ENCODE data around the gene GNG7.

Gene GNG7

DNA sequence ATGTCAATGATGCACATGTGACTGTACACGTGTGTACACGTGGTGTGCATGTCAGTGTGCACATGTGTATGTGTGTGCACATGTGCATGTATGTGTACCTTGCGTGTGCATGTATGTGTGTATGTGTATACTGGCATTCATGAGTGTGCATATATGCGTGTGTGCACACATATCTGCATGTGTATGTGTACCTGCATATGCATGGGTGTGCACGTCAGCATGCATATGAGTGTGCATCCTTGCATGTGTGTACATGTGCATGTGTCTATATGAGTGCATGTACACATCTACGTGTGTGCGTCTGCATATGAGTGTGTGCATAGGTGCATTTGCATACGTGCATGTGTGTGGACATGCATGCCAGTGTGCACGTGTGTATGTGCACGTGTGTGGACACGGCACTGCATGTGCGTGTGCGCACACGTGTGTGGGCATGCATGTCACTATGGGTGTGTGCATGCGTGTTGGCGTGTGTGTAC lies 178.1 kb downstream of the GNG7 start:
- TF ChIP-seq ZFP3 (CRISPR knock-in tag; IDR thresholded peaks at IDR 0.05) (no peak), ZNF70 (CRISPR knock-in tag; IDR thresholded peaks at IDR 0.05) (no peak), TOX (CRISPR knock-in tag; IDR thresholded peaks at IDR 0.05; ENCODE audit: borderline replicate concordance) (no peak), ISL1 (CRISPR knock-in tag; IDR thresholded peaks at IDR 0.05) (no peak), BACH2 (CRISPR knock-in tag; IDR thresholded peaks at IDR 0.05; ENCODE audit: borderline replicate concordance) (no peak), PPARA (CRISPR knock-in tag; IDR thresholded peaks at IDR 0.05; ENCODE audit: borderline replicate concordance) (no peak), PATZ1 (CRISPR knock-in tag; IDR thresholded peaks at IDR 0.05; ENCODE audit: borderline replicate concordance) (no peak), OSR1 (CRISPR knock-in tag; IDR thresholded peaks at IDR 0.05) (no peak)
- TF ChIP-seq, protein P1, sequence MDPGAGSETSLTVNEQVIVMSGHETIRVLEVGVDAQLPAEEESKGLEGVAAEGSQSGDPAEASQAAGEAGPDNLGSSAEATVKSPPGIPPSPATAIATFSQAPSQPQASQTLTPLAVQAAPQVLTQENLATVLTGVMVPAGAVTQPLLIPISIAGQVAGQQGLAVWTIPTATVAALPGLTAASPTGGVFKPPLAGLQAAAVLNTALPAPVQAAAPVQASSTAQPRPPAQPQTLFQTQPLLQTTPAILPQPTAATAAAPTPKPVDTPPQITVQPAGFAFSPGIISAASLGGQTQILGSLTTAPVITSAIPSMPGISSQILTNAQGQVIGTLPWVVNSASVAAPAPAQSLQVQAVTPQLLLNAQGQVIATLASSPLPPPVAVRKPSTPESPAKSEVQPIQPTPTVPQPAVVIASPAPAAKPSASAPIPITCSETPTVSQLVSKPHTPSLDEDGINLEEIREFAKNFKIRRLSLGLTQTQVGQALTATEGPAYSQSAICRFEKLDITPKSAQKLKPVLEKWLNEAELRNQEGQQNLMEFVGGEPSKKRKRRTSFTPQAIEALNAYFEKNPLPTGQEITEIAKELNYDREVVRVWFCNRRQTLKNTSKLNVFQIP (CRISPR knock-in tag; IDR thresholded peaks at IDR 0.05; ENCODE audit: borderline replicate concordance, low read depth) = no peak
- TF ChIP-seq, protein P2, sequence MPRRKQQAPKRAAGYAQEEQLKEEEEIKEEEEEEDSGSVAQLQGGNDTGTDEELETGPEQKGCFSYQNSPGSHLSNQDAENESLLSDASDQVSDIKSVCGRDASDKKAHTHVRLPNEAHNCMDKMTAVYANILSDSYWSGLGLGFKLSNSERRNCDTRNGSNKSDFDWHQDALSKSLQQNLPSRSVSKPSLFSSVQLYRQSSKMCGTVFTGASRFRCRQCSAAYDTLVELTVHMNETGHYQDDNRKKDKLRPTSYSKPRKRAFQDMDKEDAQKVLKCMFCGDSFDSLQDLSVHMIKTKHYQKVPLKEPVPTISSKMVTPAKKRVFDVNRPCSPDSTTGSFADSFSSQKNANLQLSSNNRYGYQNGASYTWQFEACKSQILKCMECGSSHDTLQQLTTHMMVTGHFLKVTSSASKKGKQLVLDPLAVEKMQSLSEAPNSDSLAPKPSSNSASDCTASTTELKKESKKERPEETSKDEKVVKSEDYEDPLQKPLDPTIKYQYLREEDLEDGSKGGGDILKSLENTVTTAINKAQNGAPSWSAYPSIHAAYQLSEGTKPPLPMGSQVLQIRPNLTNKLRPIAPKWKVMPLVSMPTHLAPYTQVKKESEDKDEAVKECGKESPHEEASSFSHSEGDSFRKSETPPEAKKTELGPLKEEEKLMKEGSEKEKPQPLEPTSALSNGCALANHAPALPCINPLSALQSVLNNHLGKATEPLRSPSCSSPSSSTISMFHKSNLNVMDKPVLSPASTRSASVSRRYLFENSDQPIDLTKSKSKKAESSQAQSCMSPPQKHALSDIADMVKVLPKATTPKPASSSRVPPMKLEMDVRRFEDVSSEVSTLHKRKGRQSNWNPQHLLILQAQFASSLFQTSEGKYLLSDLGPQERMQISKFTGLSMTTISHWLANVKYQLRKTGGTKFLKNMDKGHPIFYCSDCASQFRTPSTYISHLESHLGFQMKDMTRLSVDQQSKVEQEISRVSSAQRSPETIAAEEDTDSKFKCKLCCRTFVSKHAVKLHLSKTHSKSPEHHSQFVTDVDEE (CRISPR knock-in tag; IDR thresholded peaks at IDR 0.05) = no peak
- no peak for ATAC-seq

DNA sequence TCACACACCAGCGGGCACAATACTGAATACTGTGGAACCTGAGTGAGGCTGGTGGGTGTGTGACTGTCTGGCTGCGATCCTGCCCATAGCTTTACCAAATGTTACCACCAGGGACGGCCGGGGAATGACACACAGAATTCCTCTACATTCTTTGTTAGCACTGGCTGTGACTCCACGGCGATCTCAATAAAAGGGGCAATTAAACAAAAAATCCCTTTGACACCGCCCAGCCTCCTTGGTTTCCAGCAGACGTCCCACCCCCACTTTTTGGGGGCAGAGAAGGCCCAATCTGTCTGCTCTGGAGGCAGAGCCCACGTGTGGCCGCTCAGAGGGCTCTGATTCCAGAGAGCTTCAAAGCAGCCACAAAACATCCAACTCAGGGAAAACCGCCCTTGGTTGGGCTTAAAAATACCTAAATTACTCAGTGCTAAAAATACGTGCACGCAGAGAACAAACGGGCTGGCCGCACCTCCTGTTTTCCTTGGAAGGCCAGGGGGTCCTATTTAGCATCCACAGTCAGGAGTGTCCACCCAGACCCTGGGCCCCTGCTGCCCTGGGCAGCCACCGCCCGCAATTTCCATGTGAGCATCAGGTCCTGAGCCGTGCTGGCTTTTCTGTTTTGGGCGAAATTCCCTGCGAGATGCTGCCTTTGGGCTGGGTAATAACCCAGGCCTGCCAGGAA lies 178.7 kb downstream of the GNG7 start:
- ATAC-seq = peak; percentile 75
- no peak for TF ChIP-seq ARNTL (CRISPR knock-in tag; IDR thresholded peaks at IDR 0.05; ENCODE audit: borderline replicate concordance, low read depth)
- TF ChIP-seq PATZ1 (CRISPR knock-in tag; IDR thresholded peaks at IDR 0.05; ENCODE audit: borderline replicate concordance) = no peak
- TF ChIP-seq TCF4 (CRISPR knock-in tag; IDR thresholded peaks at IDR 0.05; ENCODE audit: borderline replicate concordance) = no peak
- TF ChIP-seq CSRNP3 (CRISPR knock-in tag; IDR thresholded peaks at IDR 0.05) = no peak
- no peak for TF ChIP-seq ZC3H10 (CRISPR knock-in tag; IDR thresholded peaks at IDR 0.05)
- no peak for TF ChIP-seq ZNF8 (CRISPR knock-in tag; IDR thresholded peaks at IDR 0.05)
- no peak for TF ChIP-seq BACH2 (CRISPR knock-in tag; IDR thresholded peaks at IDR 0.05; ENCODE audit: borderline replicate concordance)
- TF ChIP-seq ISL1 (CRISPR knock-in tag; IDR thresholded peaks at IDR 0.05) = no peak
- no peak for TF ChIP-seq ZFP30 (CRISPR knock-in tag; IDR thresholded peaks at IDR 0.05)
- TF ChIP-seq ZFP3 (CRISPR knock-in tag; IDR thresholded peaks at IDR 0.05) = no peak
- no peak for TF ChIP-seq TOX (CRISPR knock-in tag; IDR thresholded peaks at IDR 0.05; ENCODE audit: borderline replicate concordance)
- no peak for TF ChIP-seq SNAI2 (CRISPR knock-in tag; IDR thresholded peaks at IDR 0.05)
- no peak for TF ChIP-seq PPARA (CRISPR knock-in tag; IDR thresholded peaks at IDR 0.05; ENCODE audit: borderline replicate concordance)
- TF ChIP-seq RARB (CRISPR knock-in tag; IDR thresholded peaks at IDR 0.05) = no peak

DNA sequence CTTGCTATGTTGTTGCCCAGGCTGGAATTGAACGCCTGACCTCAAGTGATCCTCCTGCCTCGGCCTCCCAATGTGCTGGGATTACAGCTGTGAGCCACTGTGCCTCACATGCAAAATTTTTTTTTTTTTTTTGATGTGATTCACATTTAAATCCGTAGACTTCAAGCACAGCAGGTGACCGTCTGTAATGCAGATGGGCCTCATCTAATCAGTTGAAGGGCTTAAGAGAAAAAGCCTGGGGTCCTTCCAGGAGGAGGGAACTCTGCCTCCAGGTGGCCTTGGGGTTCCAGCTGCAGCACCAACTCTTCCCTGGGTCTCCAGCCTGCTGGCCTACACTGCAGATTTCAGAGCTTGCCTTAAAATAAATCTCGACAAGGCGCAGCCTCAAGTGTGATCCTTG lies 183.0 kb downstream of the GNG7 start:
- ATAC-seq = no peak
- TF ChIP-seq ZC3H10 (CRISPR knock-in tag; IDR thresholded peaks at IDR 0.05) (no peak), PATZ1 (CRISPR knock-in tag; IDR thresholded peaks at IDR 0.05; ENCODE audit: borderline replicate concordance) (no peak), TCF4 (CRISPR knock-in tag; IDR thresholded peaks at IDR 0.05; ENCODE audit: borderline replicate concordance) (no peak), RARB (CRISPR knock-in tag; IDR thresholded peaks at IDR 0.05) (no peak), ZNF70 (CRISPR knock-in tag; IDR thresholded peaks at IDR 0.05) (no peak), ZNF565 (CRISPR knock-in tag; conservative IDR thresholded peaks at IDR 0.05; ENCODE audit: low read depth) (no peak), ZNF8 (CRISPR knock-in tag; IDR thresholded peaks at IDR 0.05) (no peak), ZFP3 (CRISPR knock-in tag; IDR thresholded peaks at IDR 0.05) (no peak), CREB5 (CRISPR knock-in tag; IDR thresholded peaks at IDR 0.05; ENCODE audit: low read depth) (no peak), BACH2 (CRISPR knock-in tag; IDR thresholded peaks at IDR 0.05; ENCODE audit: borderline replicate concordance) (no peak), CSRNP3 (CRISPR knock-in tag; IDR thresholded peaks at IDR 0.05) (no peak), ZFP30 (CRISPR knock-in tag; IDR thresholded peaks at IDR 0.05) (no peak), ISL1 (CRISPR knock-in tag; IDR thresholded peaks at IDR 0.05) (no peak)
